DMS153 treated with DMSO at 0.1 percent for 48 hours (cell line): ENCODE data around the gene FOXK2.

ENCODE experiments used
- DNase-seq: peaks from one replicate; lab custom pipeline; 2025; ENCODE audit not compliant: unreplicated experiment; lab: John Stamatoyannopoulos, UW

The FOXK2 gene

DNA sequence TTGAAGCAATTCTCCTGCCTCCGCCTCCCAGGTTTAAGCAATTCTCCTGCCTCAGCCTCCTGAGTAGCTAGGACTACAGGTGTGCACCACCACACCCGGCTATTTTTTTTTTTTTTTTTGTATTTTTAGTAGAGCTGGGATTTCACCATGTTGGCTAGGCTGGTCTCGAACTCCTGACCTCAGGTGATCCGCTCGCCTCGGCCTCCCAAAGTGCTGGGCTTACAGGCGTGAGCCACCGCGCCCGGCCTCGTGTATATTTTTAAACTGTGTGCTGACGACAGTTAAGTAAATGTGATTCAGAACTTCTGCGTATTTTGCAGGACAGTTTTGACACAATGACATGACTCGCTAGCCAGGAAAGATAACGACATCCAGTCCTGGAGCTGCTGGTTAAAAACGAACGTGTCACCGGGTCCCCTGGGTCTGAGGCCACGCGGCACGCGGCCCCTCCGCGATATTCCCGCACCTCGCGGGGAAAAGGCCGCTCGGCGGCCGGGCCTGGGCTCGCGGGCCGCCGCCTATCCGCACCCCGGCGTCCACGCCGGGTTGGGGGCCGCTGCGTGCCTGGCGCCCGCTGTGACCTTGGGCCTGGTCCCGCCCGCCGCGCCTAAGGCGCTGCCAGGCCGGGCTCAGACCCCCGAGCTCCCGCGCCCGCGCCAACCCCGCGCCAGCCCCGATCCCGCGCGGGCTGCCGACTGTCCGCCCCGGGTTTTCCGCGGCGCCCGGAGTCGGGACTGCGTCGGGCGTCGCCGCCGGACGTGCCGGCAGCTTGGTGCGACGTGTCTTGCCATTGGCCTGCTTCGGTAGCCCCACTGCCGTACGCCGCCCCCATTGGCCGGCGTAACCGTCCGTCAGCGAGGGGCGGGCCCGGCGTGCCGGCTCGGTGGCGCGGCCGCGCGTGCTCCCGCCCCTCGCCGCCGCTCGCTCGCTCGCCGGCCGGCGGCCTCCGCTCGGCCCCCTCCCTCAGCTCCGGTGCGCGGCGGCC is at the start of gene FOXK2:
Gene FOXK2, plus strand, starts transcription at position 907 of the 985 bp plus-strand sequence. CDS start 157 bp downstream, outside the sequence.
- DNase-seq = peak; percentile 83

DNA sequence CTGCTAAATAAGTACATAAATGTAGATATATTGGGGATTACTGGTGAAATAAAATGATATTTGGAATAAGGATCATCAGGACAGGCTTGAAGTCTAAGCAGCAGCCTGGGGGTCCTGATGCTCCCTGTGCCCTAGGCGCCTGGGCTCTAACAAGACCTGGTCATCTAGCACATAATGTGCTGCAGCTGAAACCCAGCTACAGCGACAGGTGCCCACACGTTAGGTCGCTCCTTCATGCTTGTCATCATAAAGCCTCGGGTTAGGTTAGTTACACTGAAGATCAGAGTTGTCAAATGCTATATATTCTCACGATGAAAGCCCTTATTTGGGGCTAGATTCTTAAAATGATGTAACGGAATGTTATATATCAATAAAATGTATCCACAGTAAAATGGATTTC is 49.5 kb upstream of the FOXK2 start:
- DNase-seq = no peak

DNA sequence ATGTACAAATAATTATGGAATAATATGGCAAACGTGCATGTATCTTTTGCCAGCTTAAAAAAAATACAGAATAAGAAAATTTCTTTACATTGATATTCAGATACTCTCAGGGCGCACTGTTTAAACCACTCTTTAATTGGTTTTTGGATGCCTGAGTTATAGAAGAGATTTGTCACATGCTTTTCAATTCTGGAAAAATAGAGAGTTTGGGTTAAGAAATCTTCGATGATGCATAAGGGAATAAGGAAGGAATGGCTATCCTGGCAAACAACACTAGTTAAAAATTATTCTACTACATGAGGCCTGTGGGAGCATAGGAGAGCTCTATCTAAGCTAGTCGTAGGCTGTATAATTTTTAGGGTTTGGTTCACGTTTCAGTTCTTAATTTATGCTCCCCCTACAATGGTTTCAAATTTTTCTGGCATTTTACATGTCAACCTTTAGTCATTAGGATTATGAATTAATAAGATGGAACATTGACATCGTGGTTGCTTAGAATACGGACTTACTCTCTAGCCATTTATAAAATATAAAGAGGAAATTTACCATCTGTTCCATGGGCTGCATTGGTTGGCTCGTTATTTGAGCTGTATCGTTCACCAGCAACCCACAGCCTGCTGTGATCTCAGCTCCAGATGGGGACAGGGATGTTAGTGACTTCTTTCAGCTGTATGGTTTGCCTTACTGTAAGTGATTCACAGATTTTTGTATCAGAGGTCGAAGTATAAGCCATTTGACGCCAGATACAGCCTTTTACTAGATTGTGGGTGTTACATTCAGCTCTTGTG is 45.1 kb upstream of the FOXK2 start:
- DNase-seq = no peak

DNA sequence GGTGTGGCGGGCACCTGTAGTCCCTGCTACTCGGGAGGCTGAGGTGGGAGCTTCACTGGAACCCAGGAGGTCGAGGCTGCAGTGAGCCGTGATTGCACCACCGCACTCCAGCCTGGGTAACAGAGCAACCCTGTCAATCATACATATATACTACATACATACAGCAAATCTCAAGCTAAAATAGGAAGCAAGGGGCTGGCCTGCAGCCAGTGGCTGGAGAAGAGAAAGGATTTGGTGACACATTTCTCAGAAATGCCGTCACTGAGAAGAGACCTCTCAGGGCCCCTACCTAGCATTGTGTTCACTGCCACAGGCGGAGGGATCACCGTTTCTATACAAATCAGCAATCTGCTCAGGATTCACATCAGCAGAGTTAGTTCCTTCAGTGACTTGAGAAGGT is 44.1 kb upstream of the FOXK2 start:
- DNase-seq = no peak

DNA sequence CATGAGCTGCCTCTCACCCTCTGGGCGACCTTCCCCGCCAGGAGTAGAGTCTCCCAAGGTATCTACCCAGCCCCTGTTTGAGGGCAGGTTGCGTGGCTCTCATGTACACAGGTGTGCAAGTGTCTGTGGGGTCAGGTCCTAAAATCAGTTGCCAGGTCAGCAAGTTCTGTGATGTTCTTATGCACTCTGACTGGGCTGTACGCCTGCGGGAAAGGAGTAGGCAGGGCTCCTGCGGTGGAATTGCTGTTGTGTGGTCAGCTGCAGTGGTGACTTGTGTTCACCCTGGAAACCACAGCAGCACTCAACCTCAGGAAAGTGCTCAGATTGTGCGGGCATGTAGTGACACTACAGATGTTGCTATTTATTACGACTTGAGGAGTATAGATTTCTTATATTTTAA is 41.6 kb upstream of the FOXK2 start:
- DNase-seq = no peak

DNA sequence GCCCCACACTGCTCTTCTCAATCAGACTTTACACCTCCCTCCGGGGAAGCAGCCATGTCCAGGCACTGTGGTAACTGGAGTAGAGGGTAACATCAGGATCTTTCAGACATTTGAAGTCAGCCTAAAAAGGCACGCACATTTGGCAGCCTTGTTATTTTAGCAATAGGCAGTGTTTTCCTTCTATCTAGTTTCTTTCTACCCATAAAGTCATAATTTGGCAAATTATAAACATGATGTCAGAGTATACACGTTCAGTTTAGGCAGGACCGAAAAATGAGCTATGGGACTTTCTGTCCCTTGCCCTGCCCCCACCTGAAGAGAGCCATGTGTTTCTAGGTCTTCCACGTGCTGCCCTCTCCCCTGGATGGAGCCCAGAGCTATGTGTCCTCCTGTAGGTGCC is 39.9 kb upstream of the FOXK2 start:
- no peak for DNase-seq

DNA sequence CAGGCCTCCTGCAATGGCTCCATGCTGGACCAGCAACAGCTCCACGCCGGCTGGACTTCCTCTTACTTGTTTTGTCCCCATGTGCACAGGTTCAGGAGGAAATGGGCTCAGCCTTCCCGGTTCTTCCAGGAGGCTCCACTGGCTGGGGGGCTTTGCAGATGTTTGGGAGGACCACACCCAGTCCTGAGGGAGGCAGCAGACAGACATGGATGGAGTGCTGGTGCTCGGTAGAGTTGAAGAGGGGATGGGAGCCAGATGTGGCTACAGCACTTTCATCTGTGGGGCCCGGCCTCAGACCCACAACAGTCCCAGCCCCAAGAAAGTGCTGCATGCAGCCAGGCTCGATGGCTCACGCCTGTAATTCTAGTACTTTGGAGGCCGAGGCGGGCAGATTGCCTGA is 39.2 kb upstream of the FOXK2 start:
- DNase-seq = no peak

DNA sequence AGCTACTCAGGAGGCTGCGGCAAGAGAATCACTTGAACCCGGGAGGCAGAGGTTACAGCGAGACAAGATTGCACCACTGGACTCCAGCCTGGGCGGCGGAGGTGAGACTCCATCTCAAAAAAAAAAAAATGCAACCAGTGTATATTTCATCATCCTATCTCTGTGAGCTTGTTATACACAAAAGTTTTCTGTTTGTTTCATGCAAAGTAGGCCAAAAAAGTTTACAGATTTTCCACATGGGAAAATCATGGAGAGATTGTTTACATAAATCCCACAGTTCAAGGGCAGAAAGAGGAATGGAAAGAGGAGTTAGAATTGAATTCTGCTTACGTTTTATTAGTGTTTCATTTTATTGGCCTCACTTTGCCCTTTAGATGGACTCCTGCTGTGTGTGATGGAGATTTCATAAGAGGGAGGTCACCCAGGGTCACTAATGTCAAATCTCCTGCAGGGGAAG is 36.3 kb upstream of the FOXK2 start:
- no peak for DNase-seq

DNA sequence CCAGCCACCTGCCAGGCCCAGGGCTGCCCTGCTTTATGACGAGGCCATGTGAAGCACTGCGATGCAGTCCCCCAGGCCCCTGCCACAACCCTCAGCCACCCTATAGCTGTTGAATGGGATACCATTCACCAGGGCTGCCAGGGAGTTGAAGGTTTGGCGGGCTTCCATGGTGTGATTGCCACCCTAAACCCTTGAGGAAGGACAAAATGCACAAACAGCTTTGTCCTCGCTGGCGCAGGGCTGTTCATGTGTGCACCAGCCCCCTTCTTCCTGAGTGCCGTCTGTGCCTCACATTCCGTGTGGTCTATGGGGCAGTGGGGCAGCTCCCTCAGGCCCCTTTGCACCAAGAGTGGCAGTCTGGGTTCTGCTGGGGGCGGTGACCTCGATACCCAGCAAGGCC is 35.7 kb upstream of the FOXK2 start:
- DNase-seq = no peak

DNA sequence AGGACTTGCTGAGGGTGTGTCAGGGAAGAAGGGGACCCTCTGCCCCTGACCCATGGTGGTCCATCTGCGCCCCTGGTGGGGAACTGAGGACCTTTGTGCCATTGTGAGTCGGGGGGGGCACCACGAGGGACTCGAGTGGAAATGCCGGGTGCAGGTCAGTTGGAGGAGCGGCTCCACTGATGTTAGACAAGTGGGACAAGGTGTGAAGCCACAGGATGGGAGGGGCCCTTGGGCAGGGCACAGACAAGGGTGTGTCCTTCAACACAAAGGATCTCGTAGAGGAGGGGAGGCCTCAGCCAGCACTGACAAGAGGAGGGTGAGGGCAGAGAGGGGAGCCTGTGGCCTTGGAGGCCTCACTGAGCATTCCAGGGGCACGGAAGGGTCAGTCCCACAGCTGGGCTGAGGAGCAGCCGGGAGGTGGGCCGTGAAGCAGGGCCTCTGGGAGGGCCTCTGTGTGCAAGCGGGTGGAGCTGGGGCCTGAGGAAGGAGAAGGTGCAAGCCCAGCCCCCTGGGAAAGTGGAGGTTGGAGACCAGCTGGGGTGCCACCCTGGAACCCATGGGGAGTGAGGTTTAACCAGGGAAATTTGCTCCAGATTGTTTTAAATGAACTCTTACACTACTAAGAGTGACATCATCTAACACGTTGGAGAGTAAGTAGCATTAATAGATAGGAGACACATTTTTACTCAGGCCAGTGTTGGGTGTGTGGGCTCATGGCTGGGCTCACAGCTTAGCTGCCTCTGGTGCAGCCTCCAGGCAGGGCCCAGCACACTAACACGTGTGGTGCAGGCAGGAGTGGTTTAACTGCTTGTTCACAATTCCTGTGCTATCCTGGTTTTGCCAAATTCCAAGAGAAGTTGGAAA is 33.1 kb upstream of the FOXK2 start:
- no peak for DNase-seq

DNA sequence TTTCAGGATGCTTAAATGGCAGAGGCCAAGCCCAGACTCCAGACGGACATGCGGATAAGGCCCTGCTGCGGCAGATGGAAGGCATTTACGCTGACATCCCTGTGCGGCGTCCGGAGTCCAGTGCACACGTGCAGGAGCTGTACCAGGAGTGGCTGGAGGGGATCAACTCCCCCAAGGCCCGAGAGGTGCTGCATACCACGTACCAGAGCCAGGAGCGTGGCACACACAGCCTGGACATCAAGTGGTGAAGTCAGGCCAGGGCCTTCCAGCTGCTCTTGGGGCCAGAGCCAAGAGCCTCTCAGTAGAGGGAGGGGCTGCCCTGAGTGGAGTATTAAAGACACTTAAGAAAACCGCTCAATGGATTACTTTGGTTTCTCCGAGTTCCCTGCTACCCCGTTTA is 31.6 kb upstream of the FOXK2 start:
- DNase-seq = no peak

DNA sequence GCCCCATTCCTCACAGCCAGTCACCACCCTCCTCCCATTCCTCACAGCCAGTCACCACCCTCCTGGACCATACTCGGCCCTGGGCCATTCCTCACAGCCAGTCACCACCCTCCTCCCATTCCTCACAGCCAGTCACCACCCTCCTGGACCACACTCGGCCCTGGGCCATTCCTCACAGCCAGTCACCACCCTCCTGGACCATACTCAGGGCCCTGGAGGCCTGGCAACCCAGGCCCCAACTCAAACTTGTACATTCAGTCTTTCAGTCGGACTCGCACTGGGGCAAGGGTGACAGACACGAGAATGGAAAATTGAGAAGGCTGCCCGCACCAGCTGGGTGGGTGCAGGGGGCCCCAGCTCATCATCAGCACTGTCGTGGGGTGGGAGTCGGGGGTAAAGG is 30.4 kb upstream of the FOXK2 start:
- no peak for DNase-seq

DNA sequence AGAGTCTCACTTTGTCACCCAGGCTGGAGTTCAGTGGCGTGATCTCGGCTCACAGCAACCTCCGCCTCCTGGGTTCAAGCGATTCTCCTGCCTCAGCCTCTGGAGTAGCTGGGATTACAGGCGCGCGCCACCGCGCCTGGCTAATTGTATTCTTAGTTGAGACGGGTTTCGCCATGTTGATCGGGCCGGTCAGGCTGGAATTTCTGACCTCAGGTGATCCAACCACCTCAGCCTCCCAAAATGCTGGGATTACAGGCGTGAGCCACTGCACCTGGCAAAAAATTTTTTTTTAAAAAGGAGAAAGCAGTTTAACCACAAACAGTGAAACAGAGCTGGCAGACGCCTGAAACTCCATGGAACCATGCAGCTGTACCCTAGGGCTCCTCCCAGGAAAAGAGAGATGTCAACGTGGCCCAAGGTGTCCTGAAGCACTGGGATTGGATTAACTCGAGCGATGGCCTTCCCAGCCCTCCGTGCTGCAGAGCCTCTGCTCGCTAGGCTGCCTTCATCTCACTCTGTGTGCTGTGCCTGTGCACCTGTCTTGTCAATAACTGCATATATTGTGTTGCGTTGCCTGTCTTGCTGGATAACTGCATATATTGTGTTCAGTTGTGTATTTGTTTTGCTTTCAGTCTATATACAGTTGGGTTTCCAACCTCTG is 29.6 kb upstream of the FOXK2 start:
- DNase-seq = no peak

DNA sequence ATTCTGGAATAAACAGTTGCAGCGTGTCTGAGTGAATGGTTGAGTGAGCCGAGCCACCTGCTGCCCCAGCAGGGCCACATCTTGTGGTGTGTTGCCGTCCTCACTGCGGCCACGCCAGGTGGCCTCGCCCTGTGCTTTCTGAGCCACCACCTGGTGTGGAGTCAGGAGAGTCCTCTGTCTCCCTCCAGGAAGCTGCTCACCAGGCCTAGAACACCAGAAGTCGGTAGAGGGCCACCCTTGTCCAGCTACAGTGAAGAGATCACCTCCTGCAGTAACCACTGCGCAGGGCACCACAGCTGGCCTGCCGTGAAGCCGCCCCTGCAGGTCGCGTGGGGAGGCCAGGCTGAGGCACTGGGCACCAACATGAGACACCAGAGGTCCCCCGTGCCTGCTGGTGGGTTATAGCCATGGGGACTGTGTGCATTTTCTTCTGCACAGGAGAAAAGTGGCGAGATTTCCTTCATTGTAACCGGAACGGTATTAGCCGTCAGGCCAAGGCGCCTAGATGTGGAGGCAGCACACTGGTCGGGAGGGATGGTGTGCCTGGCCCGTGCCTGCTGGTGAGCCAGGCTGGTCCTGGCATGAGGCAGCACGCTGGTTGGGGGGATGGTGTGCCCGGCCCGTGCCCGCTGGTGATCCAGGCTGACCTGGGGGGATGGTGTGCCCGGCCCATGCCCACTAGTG is 28.9 kb upstream of the FOXK2 start:
- no peak for DNase-seq

DNA sequence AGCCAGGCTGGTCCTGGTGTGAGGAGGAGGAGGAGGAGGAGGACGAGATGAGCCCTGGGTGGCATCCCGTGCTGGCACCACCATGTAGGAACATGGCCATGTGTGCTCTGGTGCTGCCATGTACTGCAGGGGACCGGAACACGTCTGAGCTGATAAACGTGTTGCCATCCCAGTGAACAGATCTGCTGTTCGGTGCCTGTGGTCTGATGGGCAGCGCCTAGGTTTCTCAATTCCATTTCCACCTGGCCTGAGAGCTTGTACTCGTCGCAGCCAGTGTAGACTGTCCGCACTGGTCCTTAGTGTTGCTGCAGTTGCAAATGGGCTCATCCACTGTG is 28.4 kb upstream of the FOXK2 start:
- no peak for DNase-seq

DNA sequence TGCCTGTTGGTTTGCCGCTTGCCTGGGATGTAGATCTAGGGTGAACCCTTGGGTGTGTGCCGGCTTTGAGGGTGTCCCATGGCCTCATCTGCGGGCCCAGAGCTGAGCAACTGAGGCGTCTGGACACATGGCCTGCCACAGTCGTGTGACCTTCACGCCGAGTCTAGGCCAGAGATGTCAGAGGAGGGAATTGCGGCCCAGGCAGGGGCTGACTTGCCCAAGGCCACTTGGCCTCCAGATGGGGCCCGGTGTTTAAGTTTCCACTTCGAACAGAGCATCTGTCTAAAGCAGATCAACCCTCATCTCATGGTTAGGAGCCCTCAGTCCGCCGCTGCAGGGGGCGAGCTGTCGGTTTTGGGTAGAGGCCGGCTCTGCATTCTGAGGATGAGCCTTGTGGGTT is 28.0 kb upstream of the FOXK2 start:
- no peak for DNase-seq

DNA sequence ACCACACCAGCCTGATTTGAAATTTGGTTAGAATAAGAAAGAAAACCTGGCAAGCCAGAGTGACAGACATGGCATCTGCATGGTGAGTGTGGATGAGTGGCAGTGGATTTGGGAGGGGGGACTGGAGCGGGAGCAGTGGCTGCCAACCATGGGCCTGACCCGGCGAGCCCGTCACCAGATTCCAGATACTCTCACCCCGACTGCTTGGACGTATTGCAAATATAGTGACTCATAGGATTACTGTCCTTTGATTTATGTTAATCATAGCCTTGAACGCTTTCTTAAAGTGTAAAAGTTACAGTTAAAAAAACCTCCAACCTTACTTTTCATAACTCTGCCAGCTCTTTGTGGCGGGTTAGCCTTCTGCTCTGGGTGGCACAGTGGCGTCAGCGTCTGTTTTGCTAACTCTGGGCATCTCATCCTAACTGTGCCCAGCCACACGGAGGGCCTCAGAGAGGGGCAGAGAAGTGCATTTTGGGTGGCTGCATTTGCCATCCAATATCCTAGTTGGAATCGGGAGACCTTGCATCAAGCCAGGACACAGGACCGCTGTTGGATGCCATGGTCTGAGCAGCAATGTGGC is 26.8 kb upstream of the FOXK2 start:
- no peak for DNase-seq

DNA sequence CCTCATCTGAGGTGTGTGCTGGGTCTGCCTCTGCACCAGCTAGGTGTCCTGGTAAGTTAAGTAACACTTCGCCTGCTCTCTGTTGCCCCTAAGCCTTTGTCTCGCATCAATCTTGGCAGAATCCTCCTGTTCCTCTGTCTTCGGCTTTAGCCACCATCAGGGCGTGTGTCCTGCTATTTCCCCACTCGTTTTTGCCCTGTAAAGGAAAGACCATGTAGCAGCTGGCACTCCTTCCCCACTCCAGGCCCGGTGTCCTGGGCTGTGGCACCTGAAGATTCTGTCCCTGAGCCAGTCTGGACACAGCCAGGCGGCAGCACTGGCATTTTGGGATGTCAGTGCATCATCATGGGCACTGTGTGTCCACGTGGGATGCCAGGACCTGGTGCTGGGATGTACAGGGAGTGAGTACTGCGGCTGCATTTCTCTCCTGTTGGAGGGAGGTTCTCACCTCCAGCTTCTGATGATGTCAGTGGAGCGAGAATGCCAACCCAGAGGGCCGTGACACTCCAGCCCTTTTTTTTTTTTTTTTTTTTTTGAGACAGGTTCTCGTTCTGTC is 26.2 kb upstream of the FOXK2 start:
- DNase-seq = no peak
